Measurements from ENCODE around the gene LRRN3. TPM values are rescaled to one million over a fixed set of nuclear protein-coding genes. Genes with fewer than 3 reads are reported as not detected.

The LRRN3 gene
- total and polyA plus RNA-seq, 10 of the 15 experiments (the other 5 are each of a cell fraction or from before 2014, with no cell fraction given): 0.02 to 0.24 (median 0.11) TPM; not detected in 3

DNA sequence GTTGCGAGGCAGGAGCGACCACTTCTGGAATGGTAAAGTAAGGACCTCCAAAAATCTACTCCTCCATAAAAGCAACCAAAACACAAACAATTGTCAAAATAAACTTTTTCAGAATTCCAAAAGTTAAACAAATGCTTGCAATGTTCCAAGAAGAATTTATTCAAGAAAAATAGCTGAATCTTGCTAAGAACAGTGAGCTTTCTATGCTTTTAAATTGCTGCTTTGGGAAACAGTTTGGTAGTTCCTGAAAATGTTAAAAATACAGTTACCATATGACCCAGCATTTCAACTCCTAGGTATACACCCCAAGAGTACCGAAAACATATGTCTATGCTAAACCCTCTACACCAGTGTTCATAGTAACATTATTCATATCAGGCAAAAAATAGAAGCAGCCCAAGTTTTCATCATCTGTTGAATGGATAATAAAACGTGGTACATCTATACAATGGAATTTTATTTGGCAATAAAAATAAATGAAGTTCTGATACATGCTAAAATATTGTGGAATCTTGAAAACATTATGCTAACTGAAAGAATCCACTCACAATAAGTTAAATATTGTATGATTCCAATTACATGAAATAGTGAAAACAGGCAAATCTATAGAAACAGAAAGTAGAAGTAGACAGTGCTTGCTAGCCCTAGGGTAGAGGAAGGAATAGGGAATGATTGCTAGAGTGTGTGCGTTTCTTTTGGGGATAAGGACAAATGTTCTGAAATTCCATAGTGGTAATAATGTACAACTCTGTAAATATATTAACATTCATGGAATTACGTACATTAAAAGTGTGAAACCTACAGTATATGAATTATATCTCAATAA lies 57.0 kb downstream of the LRRN3 start:
- intact Hi-C loops (cut with micrococcal nuclease; ENCODE audit: unreplicated experiment) (no loop called here), in situ Hi-C loops (cut with MboI) (no loop called here)
- H3K79me2 ChIP-seq (ENCODE audit: control insufficient read depth, insufficient read depth, low read length): no peaks in the 10 kb centered on the region
- ChIA-PET CTCF (interaction anchor here (2.0 kb wide), 1 partner anchor 9 kb away, joined by 5 read pairs; no protein-coding TSS in a partner anchor), RAD21 (ENCODE audit: unreplicated experiment) (no interaction called here), SMC1A (ENCODE audit: uncharacterized antibody, unreplicated experiment) (interaction anchor here (0.9 to 2.3 kb wide), 2 partner anchors 10 kb away, joined by 3 to 6 read pairs; no protein-coding TSS in a partner anchor), POLR2A (no interaction called here)
- no TSS peak for BruUV-seq (replicated peaks)
- ATAC-seq (no peak), FAIRE-seq (no peak), DNase-seq (ENCODE audit: low read depth, low spot score) (no peak)
- no peaks in the 10 kb centered on the region for H3K36me3 ChIP-seq (ENCODE audit: control insufficient read depth in 2 of 2, insufficient read depth in 2 of 2, low read length in 1 of 2)
- H3K4me2 ChIP-seq (ENCODE audit: control insufficient read depth, insufficient read depth): no peak overlapping the region
- H3K27ac ChIP-seq (ENCODE audit: control insufficient read depth, insufficient read depth): no peak overlapping the region
- H3K9ac ChIP-seq (ENCODE audit: control insufficient read depth, insufficient read depth, low read length): no peak overlapping the region
- 79% methylated on average over 6 of the region's 6 CpGs for WGBS (ENCODE audit: insufficient coverage, insufficient replicate concordance, low lambda C conversion rate, missing lambda C conversion rate)
- no peaks in the 10 kb centered on the region for H3K9me3 ChIP-seq (replicated peaks; ENCODE audit: control insufficient read depth, insufficient read depth, low read length)
- TF ChIP-seq ZNF687 (IDR thresholded peaks at IDR 0.05): no peak
- TF ChIP-seq ZBED1 (IDR thresholded peaks at IDR 0.05; ENCODE audit: borderline replicate concordance): no peak
- no peak for TF ChIP-seq MEF2B (IDR thresholded peaks at IDR 0.05; ENCODE audit: partially characterized antibody, poor library complexity, severe bottlenecking)
- TF ChIP-seq CREB1 (IDR thresholded peaks at IDR 0.05; ENCODE audit: low read depth): no peak
- TF ChIP-seq YY1 (IDR thresholded peaks at IDR 0.05; ENCODE audit: low read depth, low read length): no peak
- TF ChIP-seq NFIC (IDR thresholded peaks at IDR 0.05; ENCODE audit: low read depth, low read length): no peak
- TF ChIP-seq, protein P1, sequence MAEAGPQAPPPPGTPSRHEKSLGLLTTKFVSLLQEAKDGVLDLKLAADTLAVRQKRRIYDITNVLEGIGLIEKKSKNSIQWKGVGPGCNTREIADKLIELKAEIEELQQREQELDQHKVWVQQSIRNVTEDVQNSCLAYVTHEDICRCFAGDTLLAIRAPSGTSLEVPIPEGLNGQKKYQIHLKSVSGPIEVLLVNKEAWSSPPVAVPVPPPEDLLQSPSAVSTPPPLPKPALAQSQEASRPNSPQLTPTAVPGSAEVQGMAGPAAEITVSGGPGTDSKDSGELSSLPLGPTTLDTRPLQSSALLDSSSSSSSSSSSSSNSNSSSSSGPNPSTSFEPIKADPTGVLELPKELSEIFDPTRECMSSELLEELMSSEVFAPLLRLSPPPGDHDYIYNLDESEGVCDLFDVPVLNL (IDR thresholded peaks at IDR 0.05; ENCODE audit: low read depth, low read length): no peak
- TF ChIP-seq, protein P2, sequence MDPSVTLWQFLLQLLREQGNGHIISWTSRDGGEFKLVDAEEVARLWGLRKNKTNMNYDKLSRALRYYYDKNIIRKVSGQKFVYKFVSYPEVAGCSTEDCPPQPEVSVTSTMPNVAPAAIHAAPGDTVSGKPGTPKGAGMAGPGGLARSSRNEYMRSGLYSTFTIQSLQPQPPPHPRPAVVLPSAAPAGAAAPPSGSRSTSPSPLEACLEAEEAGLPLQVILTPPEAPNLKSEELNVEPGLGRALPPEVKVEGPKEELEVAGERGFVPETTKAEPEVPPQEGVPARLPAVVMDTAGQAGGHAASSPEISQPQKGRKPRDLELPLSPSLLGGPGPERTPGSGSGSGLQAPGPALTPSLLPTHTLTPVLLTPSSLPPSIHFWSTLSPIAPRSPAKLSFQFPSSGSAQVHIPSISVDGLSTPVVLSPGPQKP (IDR thresholded peaks at IDR 0.05; ENCODE audit: low read depth, low read length): no peak
- TF ChIP-seq SUPT20H (IDR thresholded peaks at IDR 0.05; ENCODE audit: borderline replicate concordance, control insufficient read depth, low read depth, low read length): no peak
- no peak for TF ChIP-seq ZZZ3 (IDR thresholded peaks at IDR 0.05; ENCODE audit: control insufficient read depth, insufficient read length, low read depth)
- H2AFZ ChIP-seq (ENCODE audit: control insufficient read depth, low read depth, low read length): no peak overlapping the region
- no peak overlapping the region for H3K4me3 ChIP-seq
- H3K4me1 ChIP-seq (ENCODE audit: control insufficient read depth, insufficient read depth, low read length): no peaks in the 10 kb centered on the region
- no peaks in the 10 kb centered on the region for H4K20me1 ChIP-seq (ENCODE audit: control insufficient read depth, insufficient read depth)
- no peaks in the 10 kb centered on the region for H3K27me3 ChIP-seq (replicated peaks in 1 of 2; ENCODE audit: control insufficient read depth in 2 of 2, insufficient read depth in 2 of 2, low read length in 1 of 2)

Measured in GM12878 (cell line).